ENCODE data around the gene PKNOX1. TPM values are rescaled to one million over a fixed set of nuclear protein-coding genes. Genes with fewer than 3 reads are reported as not detected.
A peak's percentile ranks its signal among the peaks of the same experiment; 100 is the strongest.

PKNOX1 gene
- total RNA-seq, 1 experiment from 2014 or later, result 43.4 TPM

DNA sequence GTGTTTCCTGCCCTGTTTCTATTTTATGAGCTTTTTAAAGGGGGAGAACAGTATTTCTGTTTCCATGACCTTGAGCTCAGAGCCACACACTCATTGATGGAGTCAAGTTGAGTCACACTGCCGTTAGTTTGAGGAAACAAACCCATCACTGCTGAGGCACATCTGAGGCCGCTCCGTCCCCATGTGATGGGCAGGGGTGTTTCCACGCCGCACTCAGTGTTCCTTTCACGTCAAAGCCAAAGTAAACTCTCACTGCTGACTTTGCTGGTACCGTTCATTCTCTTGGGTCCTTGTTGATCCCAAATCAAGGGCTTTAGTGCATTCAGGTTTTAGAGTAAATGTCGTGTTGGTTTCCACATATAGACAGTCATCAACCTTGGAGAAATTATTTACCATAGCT, 48.8 kb downstream of the PKNOX1 start:
- no peaks in the 10 kb centered on the region for H3K27me3 ChIP-seq (ENCODE audit: insufficient read depth, low read length)
- no peaks in the 10 kb centered on the region for H3K23me2 ChIP-seq (ENCODE audit: insufficient read length, low read depth, low read length, poor library complexity, severe bottlenecking)
- H3K4me1 Mint-ChIP-seq, result peaks cover 3 to 4% of the 10 kb centered on the region in 2 experiments
- TF ChIP-seq, protein P1, sequence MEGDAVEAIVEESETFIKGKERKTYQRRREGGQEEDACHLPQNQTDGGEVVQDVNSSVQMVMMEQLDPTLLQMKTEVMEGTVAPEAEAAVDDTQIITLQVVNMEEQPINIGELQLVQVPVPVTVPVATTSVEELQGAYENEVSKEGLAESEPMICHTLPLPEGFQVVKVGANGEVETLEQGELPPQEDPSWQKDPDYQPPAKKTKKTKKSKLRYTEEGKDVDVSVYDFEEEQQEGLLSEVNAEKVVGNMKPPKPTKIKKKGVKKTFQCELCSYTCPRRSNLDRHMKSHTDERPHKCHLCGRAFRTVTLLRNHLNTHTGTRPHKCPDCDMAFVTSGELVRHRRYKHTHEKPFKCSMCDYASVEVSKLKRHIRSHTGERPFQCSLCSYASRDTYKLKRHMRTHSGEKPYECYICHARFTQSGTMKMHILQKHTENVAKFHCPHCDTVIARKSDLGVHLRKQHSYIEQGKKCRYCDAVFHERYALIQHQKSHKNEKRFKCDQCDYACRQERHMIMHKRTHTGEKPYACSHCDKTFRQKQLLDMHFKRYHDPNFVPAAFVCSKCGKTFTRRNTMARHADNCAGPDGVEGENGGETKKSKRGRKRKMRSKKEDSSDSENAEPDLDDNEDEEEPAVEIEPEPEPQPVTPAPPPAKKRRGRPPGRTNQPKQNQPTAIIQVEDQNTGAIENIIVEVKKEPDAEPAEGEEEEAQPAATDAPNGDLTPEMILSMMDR (conservative IDR thresholded peaks at IDR 0.05), result no peak
- no peak overlapping the region for H3K4me2 ChIP-seq (ENCODE audit: insufficient read depth, insufficient read length, low read length)
- H3K4me1 ChIP-seq (ENCODE audit: insufficient read depth, low read length), result no peaks in the 10 kb centered on the region; the same call in 1 of the 2 replicates
- H3K27ac Mint-ChIP-seq, result peak overlapping the region in 2 of 3 experiments; percentile 65 to 82; a peak in 3 of 7 replicates
- no peak for DNase-seq
- peaks cover 11 to 87% (median 57%) of the 10 kb centered on the region in 3 experiments; a peak in 6 of 7 replicates for H3K36me3 Mint-ChIP-seq (ENCODE audit: insufficient read depth in 1 of 3, low read depth in 3 of 3)
- H3K79me1 ChIP-seq (ENCODE audit: insufficient read depth, low read depth, low read length, poor library complexity, severe bottlenecking), result no peaks in the 10 kb centered on the region
- WGBS (ENCODE audit: extremely low coverage, insufficient read length, low lambda C conversion rate), result no CpG with 5 or more reads among the region's 8 CpGs
- no peaks in the 10 kb centered on the region for H3K9me3 ChIP-seq (ENCODE audit: control insufficient read depth, low read depth, low read length)
- no peak overlapping the region for H3K23ac ChIP-seq (ENCODE audit: insufficient read length, low read depth, low read length)
- H3K27me3 Mint-ChIP-seq (ENCODE audit: low read depth), result no peaks in the 10 kb centered on the region
- H2BK20ac ChIP-seq (ENCODE audit: low read depth, low read length, poor library complexity, severe bottlenecking), result no peak overlapping the region
- no peak overlapping the region for H2BK15ac ChIP-seq (ENCODE audit: low read depth, low read length)
- no peak overlapping the region for H3T11ph ChIP-seq (ENCODE audit: low read length)
- no peak overlapping the region for H4K91ac ChIP-seq (ENCODE audit: insufficient read length, low read depth, low read length)
- no peak overlapping the region for H3K4me3 Mint-ChIP-seq
- H4K8ac ChIP-seq (replicated peaks; ENCODE audit: insufficient read length, low read depth, low read length), result no peak overlapping the region
- no peak overlapping the region for H3K18ac ChIP-seq (ENCODE audit: insufficient read length, low read depth, low read length)
- no peak overlapping the region for H3K9ac ChIP-seq (ENCODE audit: extremely low read depth, insufficient read length, low read length)
- H3K4ac ChIP-seq (ENCODE audit: low read depth, low read length), result no peak overlapping the region
- no peaks in the 10 kb centered on the region for H3K79me2 ChIP-seq (ENCODE audit: insufficient read depth, low read length)
- no peak overlapping the region for H3K27ac ChIP-seq (ENCODE audit: insufficient read length, low read depth, low read length)
- H2BK12ac ChIP-seq (ENCODE audit: insufficient read length, low read depth, low read length), result no peak overlapping the region
- H4K5ac ChIP-seq (ENCODE audit: insufficient read length, low read depth, low read length), result no peak overlapping the region
- H2BK5ac ChIP-seq (ENCODE audit: insufficient read length, low read length), result no peak overlapping the region
- H2BK120ac ChIP-seq (ENCODE audit: low read depth, low read length, poor library complexity, severe bottlenecking), result no peak overlapping the region
- no peak overlapping the region for H3K14ac ChIP-seq (ENCODE audit: insufficient read depth, low read length)
- H3K56ac ChIP-seq (ENCODE audit: insufficient read length, low read depth, low read length), result no peak overlapping the region
- no peak overlapping the region for H2AK5ac ChIP-seq (ENCODE audit: insufficient read length, low read length)
- no peak overlapping the region for H2AFZ ChIP-seq (ENCODE audit: low read length)
- no peaks in the 10 kb centered on the region for H4K20me1 ChIP-seq (ENCODE audit: control insufficient read depth, insufficient read depth, insufficient read length)
- no peaks in the 10 kb centered on the region for H3K9me3 Mint-ChIP-seq

Data from H9 (cell line).